HTERT RPE-1 (cell line): ENCODE data around the gene RNU2-63P.
"Not testable (repeated sequence)": the region's sequence is repeated elsewhere in the genome, so short reads cannot be mapped to it uniquely, and the experiment has no call there.

Source experiments
- in situ Hi-C: fragments of 300-500 bp; cut with MboI; formaldehyde crosslinking; loops from 4 replicates; pipeline ENCODE4 v1.14.3; 2020; ENCODE audit warnings: low sequenced_read_pairs

Gene RNU2-63P

GRCh38 chr2:87987473-87987872 lies 28.9 kb downstream of the RNU2-63P start:
- in situ Hi-C loops: not testable (repeated sequence)

- in situ Hi-C loops: not testable (repeated sequence)
Observed at GRCh38 chr2:87985902-87986301, 30.4 kb downstream of the RNU2-63P start.

- in situ Hi-C loops: not testable (repeated sequence)
Observed at GRCh38 chr2:87981182-87981581, 35.2 kb downstream of the RNU2-63P start.

GRCh38 chr2:87972385-87972784 lies 44.0 kb downstream of the RNU2-63P start:
- in situ Hi-C loops: not testable (repeated sequence)
